HepG2 (cell line): Measurements from ENCODE around the gene CYP2W1. TPM values are rescaled to one million over a fixed set of nuclear protein-coding genes. Genes with fewer than 3 reads are reported as not detected.

Experiments
- FOXK1 ChIP-seq: sonication (generic); formaldehyde crosslinking; IDR thresholded peaks from 2 replicates; pipeline ENCODE4 v1.4.0; 2020; ENCODE audit warnings: low read depth, missing genetic modification reagents, borderline replicate concordance
- GPBP1L1 ChIP-seq: sonication (generic); formaldehyde crosslinking; IDR thresholded peaks from 2 replicates; pipeline ENCODE4 v1.5.0; 2020; ENCODE audit warnings: mild to moderate bottlenecking, missing genetic modification reagents
- HMG20A ChIP-seq: IDR thresholded peaks from 2 replicates; pipeline ENCODE4 v1.6.1; 2016; ENCODE audit warnings: borderline replicate concordance
- KDM6A ChIP-seq: IDR thresholded peaks from 2 replicates; pipeline ENCODE4 v1.6.1; 2016; ENCODE audit warnings: low read depth
- NFKB2 ChIP-seq: sonication (generic); formaldehyde crosslinking; IDR thresholded peaks from 2 replicates; pipeline ENCODE4 v1.4.0; 2020; ENCODE audit warnings: missing genetic modification reagents, borderline replicate concordance
- NR2F1 ChIP-seq, 2 experiments: fragments of 450-650 bp in 1 of 2; formaldehyde crosslinking in 1 of 2; IDR thresholded peaks; 2 replicates each; pipeline versions ENCODE4 v1.5.0 to v1.6.1; 2016 to 2020; ENCODE audit warnings: mild to moderate bottlenecking in 1 of 2, missing compliant biosample characterization in 1 of 2, missing genetic modification reagents in 1 of 2, moderate library complexity in 1 of 2
- PRDM15 ChIP-seq: sonication (generic); formaldehyde crosslinking; IDR thresholded peaks from 2 replicates; pipeline ENCODE4 v1.4.0; 2020; ENCODE audit warnings: missing genetic modification reagents
- RXRA ChIP-seq: sonication (generic); formaldehyde crosslinking; IDR thresholded peaks from 2 replicates; pipeline ENCODE4 v1.5.1; 2020; ENCODE audit warnings: missing genetic modification reagents
- SP4 ChIP-seq: sonication (generic); formaldehyde crosslinking; IDR thresholded peaks from 2 replicates; pipeline ENCODE4 v1.8.1; 2023; ENCODE audit warnings: mild to moderate bottlenecking, missing genetic modification reagents
- ZBTB7B ChIP-seq: sonication (generic); formaldehyde crosslinking; IDR thresholded peaks from 2 replicates; pipeline ENCODE4 v1.4.0; 2020; ENCODE audit warnings: missing genetic modification reagents
- ZNF317 ChIP-seq: sonication (generic); formaldehyde crosslinking; IDR thresholded peaks from 2 replicates; pipeline ENCODE4 v1.5.0; 2020; ENCODE audit warnings: mild to moderate bottlenecking, missing genetic modification reagents
- ZNF367 ChIP-seq: sonication (generic); formaldehyde crosslinking; IDR thresholded peaks from 2 replicates; pipeline ENCODE4 v1.4.0; 2020; ENCODE audit warnings: missing genetic modification reagents, borderline replicate concordance
- ZNF430 ChIP-seq: sonication (generic); formaldehyde crosslinking; IDR thresholded peaks from 2 replicates; pipeline ENCODE4 v1.9.0; 2021; ENCODE audit warnings: mild to moderate bottlenecking, missing genetic modification reagents
- ZNF512 ChIP-seq: sonication (generic); formaldehyde crosslinking; IDR thresholded peaks from 2 replicates; pipeline ENCODE4 v1.4.0; 2020; ENCODE audit warnings: mild to moderate bottlenecking, missing genetic modification reagents
- ZNF530 ChIP-seq: sonication (generic); formaldehyde crosslinking; IDR thresholded peaks from 2 replicates; pipeline ENCODE4 v1.5.0; 2020; ENCODE audit warnings: low read depth, mild to moderate bottlenecking, missing genetic modification reagents
- ZNF589 ChIP-seq: sonication (generic); formaldehyde crosslinking; conservative IDR thresholded peaks from 2 replicates; pipeline ENCODE4 v1.8.0; 2022; ENCODE audit warnings: mild to moderate bottlenecking, moderate library complexity, missing genetic modification reagents
- ZNF644 ChIP-seq: IDR thresholded peaks from 2 replicates; pipeline ENCODE4 v1.6.1; 2016; ENCODE audit warnings: low read depth
- ZNF672 ChIP-seq: sonication (generic); formaldehyde crosslinking; IDR thresholded peaks from 2 replicates; pipeline ENCODE4 v1.8.1; 2022; ENCODE audit warnings: missing genetic modification reagents
- ZNF740 ChIP-seq: sonication (generic); formaldehyde crosslinking; IDR thresholded peaks from 2 replicates; pipeline ENCODE4 v1.4.0; 2020; ENCODE audit warnings: missing genetic modification reagents
- polyA plus RNA-seq, 8 experiments: library from polyadenylated mRNA; depleted of rRNA in 3 of 8; stranded (reverse) in 7 of 8; unstranded in 1 of 8; fragments of >200 nt; fragmentation: Illumina TruSeq in 4 of 8; extraction: Trizol in 4 of 8; gene quantifications; 2 replicates each; pipeline versions ENCODE4 v1.2.1 to v1.2.3, GENCODE V29; 2011 to 2016; ENCODE audit warnings: low read depth in 4 of 8, missing spikeins in 1 of 8, mixed read lengths in 1 of 8; ENCODE audit not compliant: insufficient read depth in 1 of 8
- total RNA-seq, 5 experiments: library from RNA; depleted of rRNA; stranded (reverse); fragments of >200 nt; fragmentation: Illumina TruSeq; extraction: Trizol; gene quantifications; 2 replicates each; pipeline ENCODE4 v1.2.3, GENCODE V29; 2016; ENCODE audit warnings: low read depth in 1 of 5
- TF ChIP-seq, protein P1 (sequence below), 2 experiments: sonication (generic) in 1 of 2; formaldehyde crosslinking in 1 of 2; IDR thresholded peaks; 2 replicates each; pipeline versions ENCODE4 v1.4.0 to v1.6.1; 2018 to 2020; ENCODE audit warnings: missing genetic modification reagents in 2 of 2, borderline replicate concordance in 1 of 2, low read depth in 1 of 2, mild to moderate bottlenecking in 1 of 2, missing biosample characterization in 1 of 2

CYP2W1 gene
- total and polyA plus RNA-seq, 2 of the 13 experiments (the other 11 are each of a cell fraction or from before 2014, with no cell fraction given): 19.5 to 31.7 TPM

GRCh38 chr7:983004-983615, at the start of gene CYP2W1 (continued):
- TF ChIP-seq NFKB2 (CRISPR knock-in tag): no peak; the same call in 1 of the 2 replicates
- TF ChIP-seq HMG20A (CRISPR knock-in tag): no peak
- TF ChIP-seq ZNF512 (CRISPR knock-in tag): no peak
- TF ChIP-seq ZNF589: no peak
- TF ChIP-seq ZBTB7B (CRISPR knock-in tag): peak; percentile 69; the same call in 1 of the 2 replicates
- no peak for TF ChIP-seq NR2F1 (CRISPR knock-in tag; IDR thresholded peaks at IDR 0.05)
- no peak for TF ChIP-seq ZNF530 (CRISPR knock-in tag)
- TF ChIP-seq, protein P1, sequence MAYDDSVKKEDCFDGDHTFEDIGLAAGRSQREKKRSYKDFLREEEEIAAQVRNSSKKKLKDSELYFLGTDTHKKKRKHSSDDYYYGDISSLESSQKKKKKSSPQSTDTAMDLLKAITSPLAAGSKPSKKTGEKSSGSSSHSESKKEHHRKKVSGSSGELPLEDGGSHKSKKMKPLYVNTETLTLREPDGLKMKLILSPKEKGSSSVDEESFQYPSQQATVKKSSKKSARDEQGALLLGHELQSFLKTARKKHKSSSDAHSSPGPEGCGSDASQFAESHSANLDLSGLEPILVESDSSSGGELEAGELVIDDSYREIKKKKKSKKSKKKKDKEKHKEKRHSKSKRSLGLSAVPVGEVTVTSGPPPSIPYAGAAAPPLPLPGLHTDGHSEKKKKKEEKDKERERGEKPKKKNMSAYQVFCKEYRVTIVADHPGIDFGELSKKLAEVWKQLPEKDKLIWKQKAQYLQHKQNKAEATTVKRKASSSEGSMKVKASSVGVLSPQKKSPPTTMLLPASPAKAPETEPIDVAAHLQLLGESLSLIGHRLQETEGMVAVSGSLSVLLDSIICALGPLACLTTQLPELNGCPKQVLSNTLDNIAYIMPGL (CRISPR knock-in tag; IDR thresholded peaks at IDR 0.05; ENCODE audit: borderline replicate concordance in 1 of 2, low read depth in 1 of 2): peak; percentile 50 to 63; a peak in 3 of 4 replicates
- TF ChIP-seq ZNF317 (CRISPR knock-in tag): 0 out of 2 replicates have a peak, but pooled peaks have one; percentile 62
- TF ChIP-seq SP4: no peak
- TF ChIP-seq PRDM15 (CRISPR knock-in tag): peak; percentile 64
- no peak for TF ChIP-seq ZNF644
- TF ChIP-seq RXRA: 0 out of 2 replicates have a peak, but pooled peaks have one; percentile 38
- peak; percentile 83; the same call in 1 of the 2 replicates for TF ChIP-seq ZNF740 (CRISPR knock-in tag)
- no peak; the same call in 1 of the 2 replicates for TF ChIP-seq ZNF367 (CRISPR knock-in tag)
- TF ChIP-seq GPBP1L1 (CRISPR knock-in tag): no peak
- TF ChIP-seq ZNF672 (CRISPR knock-in tag): no peak
- TF ChIP-seq ZNF430: peak; percentile 83; the same call in 1 of the 2 replicates
- no peak for TF ChIP-seq KDM6A (CRISPR knock-in tag)
- no peak for TF ChIP-seq FOXK1 (CRISPR knock-in tag)
